Astrocyte of the cerebellum (primary cell): ENCODE results near the gene NDUFA6.

Source experiments
- DNase-seq: peaks from one replicate; pipeline ENCODE4 v3.0.0-alpha.2; 2011; ENCODE audit warnings: low read depth
- H3K4me3 ChIP-seq: 2 replicates; pipeline ENCODE4 v1.5.1; 2011; ENCODE audit warnings: mild to moderate bottlenecking, low read depth, low read length, moderate library complexity
- in situ Hi-C: cut with HindIII; loops from 2 replicates; pipeline ENCODE4 v1.10.0; 2017; ENCODE audit warnings: low sequenced_read_pairs
- TF ChIP-seq, protein P1 (sequence below): IDR thresholded peaks from 2 replicates; pipeline ENCODE4 v1.5.1; 2012; ENCODE audit warnings: low read length, low read depth, moderate library complexity, mild to moderate bottlenecking; ENCODE audit errors: missing control alignments

The NDUFA6 gene

DNA sequence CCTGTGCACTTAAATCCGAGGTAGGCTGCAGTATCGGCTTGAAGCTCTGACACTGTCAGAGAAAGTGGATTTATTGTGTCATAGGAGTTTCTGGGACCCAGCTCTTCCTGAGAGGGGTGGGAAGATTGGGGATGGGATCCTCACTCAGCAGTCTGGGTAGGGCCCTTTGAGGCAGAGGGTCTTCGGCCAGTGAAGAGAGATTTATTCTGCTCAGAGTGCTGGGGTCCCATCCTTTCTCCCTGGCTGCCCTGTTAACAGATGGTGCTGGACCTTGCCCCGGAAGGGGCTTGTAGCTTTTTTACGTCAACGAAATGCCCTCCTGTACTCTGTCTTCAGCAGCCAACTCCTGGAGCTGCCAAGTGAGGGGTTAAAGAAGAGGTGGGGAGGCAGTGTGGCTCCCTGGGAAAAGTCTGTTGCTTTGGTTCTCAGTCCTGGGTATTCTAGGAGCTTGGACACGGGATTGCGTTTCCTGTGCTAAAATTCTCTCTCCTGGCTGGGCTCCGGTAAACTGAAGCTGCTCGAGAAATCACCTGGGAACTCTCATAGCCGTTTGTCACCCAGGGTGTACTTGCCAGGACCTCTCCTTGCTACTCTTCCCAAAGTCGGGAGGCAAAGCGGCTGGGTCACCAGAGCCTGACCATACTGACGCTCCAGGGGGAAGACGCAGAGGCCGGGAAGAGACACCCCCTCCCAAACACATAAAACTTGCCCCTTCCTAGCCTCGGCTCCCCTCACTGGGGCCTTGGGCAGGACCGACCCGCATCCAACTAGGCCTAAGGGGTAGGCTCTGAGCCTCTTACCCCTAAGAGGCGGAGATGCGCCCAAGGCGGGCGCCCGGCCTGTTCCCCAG is 11.9 kb downstream of the NDUFA6 start:
- TF ChIP-seq, protein P1, sequence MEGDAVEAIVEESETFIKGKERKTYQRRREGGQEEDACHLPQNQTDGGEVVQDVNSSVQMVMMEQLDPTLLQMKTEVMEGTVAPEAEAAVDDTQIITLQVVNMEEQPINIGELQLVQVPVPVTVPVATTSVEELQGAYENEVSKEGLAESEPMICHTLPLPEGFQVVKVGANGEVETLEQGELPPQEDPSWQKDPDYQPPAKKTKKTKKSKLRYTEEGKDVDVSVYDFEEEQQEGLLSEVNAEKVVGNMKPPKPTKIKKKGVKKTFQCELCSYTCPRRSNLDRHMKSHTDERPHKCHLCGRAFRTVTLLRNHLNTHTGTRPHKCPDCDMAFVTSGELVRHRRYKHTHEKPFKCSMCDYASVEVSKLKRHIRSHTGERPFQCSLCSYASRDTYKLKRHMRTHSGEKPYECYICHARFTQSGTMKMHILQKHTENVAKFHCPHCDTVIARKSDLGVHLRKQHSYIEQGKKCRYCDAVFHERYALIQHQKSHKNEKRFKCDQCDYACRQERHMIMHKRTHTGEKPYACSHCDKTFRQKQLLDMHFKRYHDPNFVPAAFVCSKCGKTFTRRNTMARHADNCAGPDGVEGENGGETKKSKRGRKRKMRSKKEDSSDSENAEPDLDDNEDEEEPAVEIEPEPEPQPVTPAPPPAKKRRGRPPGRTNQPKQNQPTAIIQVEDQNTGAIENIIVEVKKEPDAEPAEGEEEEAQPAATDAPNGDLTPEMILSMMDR: no peak
- peak overlapping the region; percentile 63 for H3K4me3 ChIP-seq
- in situ Hi-C loops: no loop called here
- DNase-seq: no peak

DNA sequence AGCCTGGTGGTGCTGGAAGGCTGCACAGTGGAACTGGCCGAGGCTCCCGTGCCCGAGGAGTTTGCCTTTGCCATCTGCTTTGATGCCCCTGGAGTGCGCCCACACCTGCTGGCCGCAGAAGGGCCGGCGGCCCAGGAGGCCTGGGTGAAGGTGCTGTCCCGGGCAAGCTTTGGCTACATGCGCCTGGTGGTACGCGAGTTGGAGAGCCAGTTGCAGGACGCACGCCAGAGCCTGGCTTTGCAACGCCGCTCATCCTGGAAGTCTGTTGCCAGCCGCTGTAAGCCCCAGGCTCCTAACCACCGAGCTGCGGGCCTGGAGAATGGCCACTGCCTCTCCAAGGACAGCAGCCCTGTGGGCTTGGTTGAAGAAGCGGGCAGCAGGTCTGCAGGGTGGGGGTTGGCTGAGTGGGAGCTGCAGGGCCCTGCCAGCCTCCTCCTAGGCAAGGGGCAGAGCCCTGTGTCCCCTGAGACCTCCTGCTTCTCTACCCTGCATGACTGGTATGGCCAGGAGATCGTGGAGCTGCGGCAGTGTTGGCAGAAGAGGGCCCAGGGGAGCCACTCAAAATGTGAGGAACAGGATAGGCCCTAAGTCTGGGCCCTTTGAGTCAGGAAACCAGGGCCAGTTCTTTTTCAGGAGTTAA is 13.0 kb downstream of the NDUFA6 start:
- no peak overlapping the region for H3K4me3 ChIP-seq
- DNase-seq: no peak
- TF ChIP-seq, protein P1: no peak
- in situ Hi-C loops: no loop called here

DNA sequence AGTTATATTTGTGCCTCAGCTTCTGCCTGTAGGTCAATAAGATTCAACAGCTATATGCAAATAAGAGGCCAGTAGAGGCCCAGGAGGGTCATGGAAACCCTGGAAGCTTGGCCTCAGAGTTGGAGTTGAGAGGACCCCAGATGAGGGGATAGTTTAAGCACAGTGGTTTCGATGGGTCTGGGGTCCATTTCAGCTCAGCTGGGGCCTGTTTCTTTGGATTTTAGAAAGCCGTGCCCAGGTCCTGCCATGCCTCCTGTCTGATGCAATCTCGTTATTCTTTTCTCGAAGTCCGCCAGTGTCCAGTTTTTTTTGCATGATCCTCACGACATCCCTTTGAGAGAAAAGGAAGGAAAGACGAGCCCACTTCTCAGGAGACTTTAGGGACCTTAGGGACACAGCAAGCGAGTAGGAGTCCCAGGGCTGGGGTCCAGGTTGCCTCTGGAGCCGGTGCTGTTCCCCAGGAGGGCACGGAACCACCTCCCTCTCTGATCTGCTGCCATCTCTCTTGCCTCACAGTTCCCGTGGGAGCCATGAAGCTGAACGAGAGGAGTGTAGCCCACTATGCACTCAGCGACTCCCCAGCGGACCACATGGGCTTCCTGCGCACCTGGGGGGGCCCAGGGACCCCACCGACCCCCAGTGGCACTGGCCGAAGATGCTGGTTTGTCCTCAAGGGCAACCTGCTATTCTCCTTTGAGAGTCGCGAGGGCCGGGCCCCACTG is 13.6 kb downstream of the NDUFA6 start:
- DNase-seq: no peak
- in situ Hi-C loops: no loop called here
- no peak overlapping the region for H3K4me3 ChIP-seq

DNA sequence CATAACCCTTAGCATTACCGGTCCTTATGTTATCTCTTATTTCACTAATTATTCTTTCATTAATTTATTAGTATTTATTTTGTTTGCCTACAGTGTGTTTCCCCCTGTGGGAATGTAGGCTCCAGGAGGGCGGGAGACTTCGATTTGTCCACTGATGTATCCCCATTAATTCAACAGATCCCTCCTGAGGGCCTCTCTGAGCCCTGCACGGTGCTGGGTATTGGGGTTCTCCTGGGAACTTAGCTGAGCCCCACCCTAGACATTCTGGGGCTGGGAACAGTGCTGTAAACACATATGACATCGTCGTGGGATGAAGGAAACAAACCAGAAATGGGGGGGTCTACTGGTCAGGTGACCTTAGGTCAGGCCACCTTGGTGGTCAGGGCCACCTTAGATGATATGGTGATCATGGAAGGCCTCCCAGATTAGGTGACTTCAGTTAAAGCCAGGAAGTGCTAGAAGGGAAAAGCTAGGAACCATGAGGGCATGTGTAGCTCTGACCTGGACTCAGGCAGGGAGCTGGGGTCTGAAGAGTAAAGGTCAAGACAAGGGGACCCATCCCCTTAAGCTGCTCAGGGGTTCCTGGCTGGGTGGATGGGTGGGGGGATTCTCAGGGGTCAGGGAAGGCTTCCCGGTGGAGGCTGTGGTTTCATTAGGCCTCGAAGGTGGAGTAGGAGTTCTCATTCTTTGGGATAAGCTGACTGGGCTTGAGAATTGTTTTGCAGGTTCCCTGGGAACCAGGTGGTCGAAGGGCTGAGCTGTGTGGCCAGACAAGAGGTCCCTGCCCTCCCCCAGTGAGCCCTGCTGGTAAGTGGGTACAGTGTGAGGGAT is 15.5 kb downstream of the NDUFA6 start:
- in situ Hi-C loops: no loop called here
- TF ChIP-seq, protein P1: no peak
- peak overlapping the region; percentile 44 for H3K4me3 ChIP-seq
- no peak for DNase-seq

More for the DNA sequence above, 13.6 kb downstream of the NDUFA6 start:
- TF ChIP-seq, protein P1: no peak

DNA sequence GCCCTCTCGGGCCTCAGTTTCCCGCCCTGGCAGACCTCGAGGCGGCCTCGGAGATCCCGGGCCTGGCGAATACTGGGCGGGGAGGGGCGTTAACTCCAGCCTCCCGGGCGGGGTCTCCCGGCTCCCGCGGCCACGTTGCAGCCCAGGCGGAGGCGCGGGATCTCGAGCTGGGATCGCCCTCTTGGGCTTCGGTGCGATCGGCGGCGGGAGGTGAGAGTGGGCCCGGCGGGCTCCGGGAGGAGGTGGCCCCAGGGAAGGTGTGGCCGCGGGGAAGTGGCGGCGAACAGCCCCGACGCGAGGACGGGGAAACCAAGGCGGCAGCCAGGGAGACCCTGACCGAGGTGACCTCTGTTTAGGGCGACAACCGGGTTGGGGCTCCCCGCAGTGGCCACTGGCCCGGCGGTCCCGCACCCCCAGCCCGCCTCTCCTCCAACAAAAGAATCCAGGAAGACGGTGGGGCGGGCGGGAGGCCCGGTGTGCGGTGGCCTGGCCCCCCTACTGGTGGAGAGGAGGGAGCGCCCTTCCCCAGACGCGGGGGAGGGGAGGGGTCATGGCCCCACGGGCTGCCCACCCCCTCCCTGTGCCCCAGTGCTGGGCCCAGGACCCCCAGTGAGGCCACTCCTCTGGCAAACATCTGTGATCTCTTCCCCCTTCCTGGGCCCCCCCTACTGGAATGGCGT is 16.3 kb downstream of the NDUFA6 start, which contains the start of gene PHETA2:
Gene PHETA2, plus strand, starts transcription at position 117 of the 680 bp plus-strand sequence. CDS start 3,046 bp downstream, outside the sequence.
- in situ Hi-C loops: no loop called here
- TF ChIP-seq, protein P1: peak; percentile 31
- no peak for DNase-seq
- peak within 1 kb of the TSS; percentile 44 for H3K4me3 ChIP-seq
